ENCODE measurements around the gene LRTM2.

DNA sequence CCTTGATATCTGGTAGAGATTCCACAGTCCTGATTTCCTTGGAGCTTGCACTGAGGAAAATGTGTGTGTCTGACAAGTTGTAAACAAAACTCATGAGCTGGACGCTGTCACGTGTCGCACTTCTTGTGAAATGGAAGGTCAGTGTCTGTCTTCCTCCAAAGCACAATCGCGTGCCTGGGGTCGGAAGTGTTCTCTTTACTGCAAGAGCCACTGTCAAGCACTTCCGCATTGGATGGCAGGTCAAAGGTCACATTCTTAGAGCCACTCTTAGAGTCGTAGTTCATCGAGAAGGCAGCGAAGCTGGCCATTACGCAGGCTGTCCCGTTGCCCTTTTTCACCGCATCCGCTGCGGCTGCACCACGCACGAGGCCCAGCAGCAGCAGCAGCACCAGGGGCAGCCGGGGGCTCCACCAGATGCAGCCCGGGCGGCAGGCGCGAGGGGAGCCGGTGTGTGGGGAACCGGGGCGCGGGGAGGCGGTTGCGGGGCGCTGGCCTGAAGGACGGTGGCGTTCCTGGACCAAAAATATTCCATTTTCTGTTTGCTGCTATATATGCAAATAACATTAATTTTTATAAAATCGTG, 45.0 kb downstream of the LRTM2 start:
- TF ChIP-seq, protein P1, sequence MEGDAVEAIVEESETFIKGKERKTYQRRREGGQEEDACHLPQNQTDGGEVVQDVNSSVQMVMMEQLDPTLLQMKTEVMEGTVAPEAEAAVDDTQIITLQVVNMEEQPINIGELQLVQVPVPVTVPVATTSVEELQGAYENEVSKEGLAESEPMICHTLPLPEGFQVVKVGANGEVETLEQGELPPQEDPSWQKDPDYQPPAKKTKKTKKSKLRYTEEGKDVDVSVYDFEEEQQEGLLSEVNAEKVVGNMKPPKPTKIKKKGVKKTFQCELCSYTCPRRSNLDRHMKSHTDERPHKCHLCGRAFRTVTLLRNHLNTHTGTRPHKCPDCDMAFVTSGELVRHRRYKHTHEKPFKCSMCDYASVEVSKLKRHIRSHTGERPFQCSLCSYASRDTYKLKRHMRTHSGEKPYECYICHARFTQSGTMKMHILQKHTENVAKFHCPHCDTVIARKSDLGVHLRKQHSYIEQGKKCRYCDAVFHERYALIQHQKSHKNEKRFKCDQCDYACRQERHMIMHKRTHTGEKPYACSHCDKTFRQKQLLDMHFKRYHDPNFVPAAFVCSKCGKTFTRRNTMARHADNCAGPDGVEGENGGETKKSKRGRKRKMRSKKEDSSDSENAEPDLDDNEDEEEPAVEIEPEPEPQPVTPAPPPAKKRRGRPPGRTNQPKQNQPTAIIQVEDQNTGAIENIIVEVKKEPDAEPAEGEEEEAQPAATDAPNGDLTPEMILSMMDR (tag by site-specific recombination; IDR thresholded peaks at IDR 0.05), result no peak
- TF ChIP-seq ZNF274 (IDR thresholded peaks at IDR 0.05; ENCODE audit: low read length) (no peak), ZNF274 (tag by site-specific recombination; IDR thresholded peaks at IDR 0.05; ENCODE audit: borderline replicate concordance) (no peak), SETDB1 (IDR thresholded peaks at IDR 0.05; ENCODE audit: insufficient read length, low read length) (no peak), ZNF146 (tag by site-specific recombination; IDR thresholded peaks at IDR 0.05) (no peak), ZNF423 (tag by site-specific recombination; IDR thresholded peaks at IDR 0.05) (no peak), SP2 (tag by site-specific recombination; IDR thresholded peaks at IDR 0.05) (no peak), ZNF266 (tag by site-specific recombination; IDR thresholded peaks at IDR 0.05; ENCODE audit: low read depth) (no peak), ZBTB7A (tag by site-specific recombination; IDR thresholded peaks at IDR 0.05; ENCODE audit: low read depth) (no peak), YY1 (tag by site-specific recombination; IDR thresholded peaks at IDR 0.05) (no peak)
- TF ChIP-seq, protein P2, sequence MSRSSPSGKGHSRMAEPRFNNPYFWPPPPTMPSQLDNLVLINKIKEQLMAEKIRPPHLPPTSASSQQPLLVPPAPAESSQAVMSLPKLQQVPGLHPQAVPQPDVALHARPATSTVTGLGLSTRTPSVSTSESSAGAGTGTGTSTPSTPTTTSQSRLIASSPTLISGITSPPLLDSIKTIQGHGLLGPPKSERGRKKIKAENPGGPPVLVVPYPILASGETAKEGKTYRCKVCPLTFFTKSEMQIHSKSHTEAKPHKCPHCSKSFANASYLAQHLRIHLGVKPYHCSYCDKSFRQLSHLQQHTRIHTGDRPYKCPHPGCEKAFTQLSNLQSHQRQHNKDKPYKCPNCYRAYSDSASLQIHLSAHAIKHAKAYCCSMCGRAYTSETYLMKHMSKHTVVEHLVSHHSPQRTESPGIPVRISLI (tag by site-specific recombination; IDR thresholded peaks at IDR 0.05), result no peak
- TF ChIP-seq, protein P3, sequence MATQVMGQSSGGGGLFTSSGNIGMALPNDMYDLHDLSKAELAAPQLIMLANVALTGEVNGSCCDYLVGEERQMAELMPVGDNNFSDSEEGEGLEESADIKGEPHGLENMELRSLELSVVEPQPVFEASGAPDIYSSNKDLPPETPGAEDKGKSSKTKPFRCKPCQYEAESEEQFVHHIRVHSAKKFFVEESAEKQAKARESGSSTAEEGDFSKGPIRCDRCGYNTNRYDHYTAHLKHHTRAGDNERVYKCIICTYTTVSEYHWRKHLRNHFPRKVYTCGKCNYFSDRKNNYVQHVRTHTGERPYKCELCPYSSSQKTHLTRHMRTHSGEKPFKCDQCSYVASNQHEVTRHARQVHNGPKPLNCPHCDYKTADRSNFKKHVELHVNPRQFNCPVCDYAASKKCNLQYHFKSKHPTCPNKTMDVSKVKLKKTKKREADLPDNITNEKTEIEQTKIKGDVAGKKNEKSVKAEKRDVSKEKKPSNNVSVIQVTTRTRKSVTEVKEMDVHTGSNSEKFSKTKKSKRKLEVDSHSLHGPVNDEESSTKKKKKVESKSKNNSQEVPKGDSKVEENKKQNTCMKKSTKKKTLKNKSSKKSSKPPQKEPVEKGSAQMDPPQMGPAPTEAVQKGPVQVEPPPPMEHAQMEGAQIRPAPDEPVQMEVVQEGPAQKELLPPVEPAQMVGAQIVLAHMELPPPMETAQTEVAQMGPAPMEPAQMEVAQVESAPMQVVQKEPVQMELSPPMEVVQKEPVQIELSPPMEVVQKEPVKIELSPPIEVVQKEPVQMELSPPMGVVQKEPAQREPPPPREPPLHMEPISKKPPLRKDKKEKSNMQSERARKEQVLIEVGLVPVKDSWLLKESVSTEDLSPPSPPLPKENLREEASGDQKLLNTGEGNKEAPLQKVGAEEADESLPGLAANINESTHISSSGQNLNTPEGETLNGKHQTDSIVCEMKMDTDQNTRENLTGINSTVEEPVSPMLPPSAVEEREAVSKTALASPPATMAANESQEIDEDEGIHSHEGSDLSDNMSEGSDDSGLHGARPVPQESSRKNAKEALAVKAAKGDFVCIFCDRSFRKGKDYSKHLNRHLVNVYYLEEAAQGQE (tag by site-specific recombination; IDR thresholded peaks at IDR 0.05), result no peak
- TF ChIP-seq, protein P4, sequence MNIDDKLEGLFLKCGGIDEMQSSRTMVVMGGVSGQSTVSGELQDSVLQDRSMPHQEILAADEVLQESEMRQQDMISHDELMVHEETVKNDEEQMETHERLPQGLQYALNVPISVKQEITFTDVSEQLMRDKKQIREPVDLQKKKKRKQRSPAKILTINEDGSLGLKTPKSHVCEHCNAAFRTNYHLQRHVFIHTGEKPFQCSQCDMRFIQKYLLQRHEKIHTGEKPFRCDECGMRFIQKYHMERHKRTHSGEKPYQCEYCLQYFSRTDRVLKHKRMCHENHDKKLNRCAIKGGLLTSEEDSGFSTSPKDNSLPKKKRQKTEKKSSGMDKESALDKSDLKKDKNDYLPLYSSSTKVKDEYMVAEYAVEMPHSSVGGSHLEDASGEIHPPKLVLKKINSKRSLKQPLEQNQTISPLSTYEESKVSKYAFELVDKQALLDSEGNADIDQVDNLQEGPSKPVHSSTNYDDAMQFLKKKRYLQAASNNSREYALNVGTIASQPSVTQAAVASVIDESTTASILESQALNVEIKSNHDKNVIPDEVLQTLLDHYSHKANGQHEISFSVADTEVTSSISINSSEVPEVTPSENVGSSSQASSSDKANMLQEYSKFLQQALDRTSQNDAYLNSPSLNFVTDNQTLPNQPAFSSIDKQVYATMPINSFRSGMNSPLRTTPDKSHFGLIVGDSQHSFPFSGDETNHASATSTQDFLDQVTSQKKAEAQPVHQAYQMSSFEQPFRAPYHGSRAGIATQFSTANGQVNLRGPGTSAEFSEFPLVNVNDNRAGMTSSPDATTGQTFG (tag by site-specific recombination; IDR thresholded peaks at IDR 0.05; ENCODE audit: borderline replicate concordance), result no peak
